Kidney (tissue), 14 donors: ENCODE measurements around the gene MYH7B. TPM values are rescaled to one million over a fixed set of nuclear protein-coding genes. Genes with fewer than 3 reads are reported as not detected.

Experiments
- DNase-seq, 5 donors: peaks; one replicate each; pipeline ENCODE4 v3.0.0-alpha.2; 2013 to 2020
- FAIRE-seq: peaks from 2 replicates; lab custom pipeline; 2012; peaks lifted over from hg19 to GRCh38; lab: Jason Lieb, UNC
- H3K27ac ChIP-seq, 2 donors: one replicate each; pipeline ENCODE4 v1.7.0; 2013; ENCODE audit warnings: low read depth in 2 of 2, low read length in 2 of 2, inconsistent platforms in 1 of 2
- H3K27me3 ChIP-seq: one replicate; pipeline ENCODE4 v1.7.1; 2013; ENCODE audit warnings: low read length, inconsistent platforms; ENCODE audit not compliant: control insufficient read depth, insufficient read depth
- H3K36me3 ChIP-seq, 3 donors: one replicate each; pipeline versions ENCODE4 v1.7.0 to v1.7.1; 2013; ENCODE audit warnings: low read length in 3 of 3, control low read depth in 1 of 3, inconsistent platforms in 1 of 3; ENCODE audit not compliant: insufficient read depth in 3 of 3, control insufficient read depth in 2 of 3
- H3K4me1 ChIP-seq, 3 donors: one replicate each; pipeline versions ENCODE4 v1.7.0 to v1.7.1; 2013; ENCODE audit warnings: low read length in 3 of 3, inconsistent platforms in 1 of 3, low read depth in 1 of 3; ENCODE audit not compliant: control insufficient read depth in 2 of 3, insufficient read depth in 2 of 3
- H3K4me3 ChIP-seq, 3 donors: one replicate each; pipeline versions ENCODE4 v1.7.0 to v1.8.1; 2013; ENCODE audit warnings: low read length in 3 of 3, control low read depth in 1 of 3, inconsistent platforms in 1 of 3
- H3K9ac ChIP-seq, 3 donors: one replicate each; pipeline versions ENCODE4 v1.7.0 to v1.7.1; 2013; ENCODE audit warnings: low read length in 3 of 3, control low read depth in 1 of 3, inconsistent platforms in 1 of 3
- H3K9me3 ChIP-seq, 3 donors: one replicate each; pipeline versions ENCODE4 v1.7.0 to v1.7.1; 2013; ENCODE audit warnings: low read length in 3 of 3, control low read depth in 1 of 3, inconsistent platforms in 1 of 3; ENCODE audit not compliant: control insufficient read depth in 2 of 3, insufficient read depth in 1 of 3
- intact Hi-C: fragments of 100-400 bp; cut with DNase I; formaldehyde crosslinking; loops from one replicate; pipeline ENCODE4 v1.11.1; 2022
- polyA plus RNA-seq: library from polyadenylated mRNA; stranded (reverse); fragments of 350-450 nt; fragmentation: Illumina TruSeq; extraction: RNeasy Lipid Tissue Mini Kit (QIAGEN cat#74804); gene quantifications from one replicate; pipeline ENCODE4 v1.2.3, GENCODE V29; 2014; ENCODE audit warnings: low read depth, low replicate concordance; ENCODE audit not compliant: insufficient read depth
- total RNA-seq: library from RNA; stranded (reverse); fragmentation: NEBNext Ultra II Directional; extraction: Animal tissue kit (Norgen Biotek cat#: 25700); gene quantifications from one replicate; pipeline ENCODE4 v1.2.1, GENCODE V29; 2021
- TF ChIP-seq, protein P1 (sequence below): IDR thresholded peaks from 3 replicates; pipeline ENCODE4 v1.5.1; 2012; ENCODE audit warnings: mild to moderate bottlenecking, moderate library complexity, borderline replicate concordance; ENCODE audit not compliant: insufficient read depth; ENCODE audit errors: extremely low read depth
- donor health status: control.
- donor health status: control.
- donor health status: control.
- donor health status: control.
- donor health status: control.
- donor health status: DM: yes; HTN: yes; CAD: no.
- donor health status: Normal renal cell carcinoma (clear cell type).

Gene MYH7B
- total and polyA plus RNA-seq, 2 donors from 2014 or later, result 0.76 to 3.7 TPM

DNA sequence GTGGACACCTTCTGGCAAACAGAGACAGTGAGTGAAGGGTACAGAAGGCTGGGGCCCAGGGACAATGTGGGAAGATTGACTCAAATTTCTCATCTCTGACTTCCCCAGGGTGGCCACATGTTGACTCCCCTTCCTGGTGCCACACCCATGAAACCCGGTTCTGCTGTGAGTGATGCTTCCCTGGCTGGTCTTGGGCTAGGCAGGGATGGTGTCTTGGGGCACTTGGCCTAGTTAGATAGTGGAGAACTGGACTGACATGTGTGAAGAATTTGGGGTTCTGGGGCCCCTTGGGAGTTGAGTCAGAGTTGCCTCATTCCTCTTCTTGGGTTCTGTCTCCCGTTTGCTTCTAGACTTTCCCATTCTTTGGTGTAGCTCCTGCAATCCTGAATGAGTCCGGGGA, 34.2 kb upstream of the MYH7B start:
- Histone ChIP-seq H3K27me3 (no peaks in the 10 kb centered on the region), H3K9me3 (no peaks in the 10 kb centered on the region), H3K4me1 (peaks cover 0 to 6% (median 0%) of the 10 kb centered on the region in 3 donors), H3K4me3 (no peak overlapping the region), H3K27ac (no peak overlapping the region), H3K9ac (no peak overlapping the region), H3K36me3 (peaks cover 0 to 60% (median 25%) of the 10 kb centered on the region in 3 donors)
- no peak for FAIRE-seq
- DNase-seq, result no peak
- intact Hi-C loops, result no loop called here
- TF ChIP-seq, protein P1, sequence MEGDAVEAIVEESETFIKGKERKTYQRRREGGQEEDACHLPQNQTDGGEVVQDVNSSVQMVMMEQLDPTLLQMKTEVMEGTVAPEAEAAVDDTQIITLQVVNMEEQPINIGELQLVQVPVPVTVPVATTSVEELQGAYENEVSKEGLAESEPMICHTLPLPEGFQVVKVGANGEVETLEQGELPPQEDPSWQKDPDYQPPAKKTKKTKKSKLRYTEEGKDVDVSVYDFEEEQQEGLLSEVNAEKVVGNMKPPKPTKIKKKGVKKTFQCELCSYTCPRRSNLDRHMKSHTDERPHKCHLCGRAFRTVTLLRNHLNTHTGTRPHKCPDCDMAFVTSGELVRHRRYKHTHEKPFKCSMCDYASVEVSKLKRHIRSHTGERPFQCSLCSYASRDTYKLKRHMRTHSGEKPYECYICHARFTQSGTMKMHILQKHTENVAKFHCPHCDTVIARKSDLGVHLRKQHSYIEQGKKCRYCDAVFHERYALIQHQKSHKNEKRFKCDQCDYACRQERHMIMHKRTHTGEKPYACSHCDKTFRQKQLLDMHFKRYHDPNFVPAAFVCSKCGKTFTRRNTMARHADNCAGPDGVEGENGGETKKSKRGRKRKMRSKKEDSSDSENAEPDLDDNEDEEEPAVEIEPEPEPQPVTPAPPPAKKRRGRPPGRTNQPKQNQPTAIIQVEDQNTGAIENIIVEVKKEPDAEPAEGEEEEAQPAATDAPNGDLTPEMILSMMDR, result no peak

DNA sequence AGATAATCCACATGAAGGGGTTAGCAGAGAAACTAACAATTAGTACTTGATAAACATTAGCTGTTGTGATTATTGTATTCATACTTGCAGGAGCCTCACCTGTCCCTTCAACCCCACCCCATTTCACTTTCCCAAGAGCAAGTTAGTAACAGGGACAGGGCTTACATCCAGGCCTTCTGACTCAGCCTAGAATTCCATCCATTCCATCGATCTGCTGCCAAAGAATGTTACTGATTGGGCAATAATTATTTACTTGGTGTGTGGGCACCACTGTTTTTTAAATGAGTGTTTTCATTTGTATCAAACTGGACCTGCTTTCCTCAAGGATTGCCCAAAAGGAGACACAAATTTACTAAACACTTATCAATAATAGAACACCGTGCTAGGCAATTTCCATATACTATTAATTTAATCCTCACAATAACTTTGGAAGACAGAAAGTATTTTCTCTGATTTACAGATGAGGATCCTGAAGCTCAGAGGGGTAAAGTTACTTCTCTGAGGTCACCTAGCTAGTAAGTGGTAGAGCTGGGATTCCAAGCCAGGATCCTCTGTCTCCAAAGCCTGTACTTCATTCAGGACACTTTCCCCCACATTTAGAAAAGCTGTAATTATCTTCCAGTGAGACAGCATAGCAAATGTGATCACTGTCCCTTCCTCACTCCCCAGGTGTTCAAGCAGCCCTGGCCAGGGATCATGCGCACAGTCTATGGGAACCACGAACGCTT, 32.9 kb upstream of the MYH7B start:
- no peak for DNase-seq
- Histone ChIP-seq H3K36me3 (peaks cover 0 to 72% (median 35%) of the 10 kb centered on the region in 3 donors), H3K9ac (no peak overlapping the region), H3K27me3 (no peaks in the 10 kb centered on the region), H3K4me3 (no peak overlapping the region), H3K9me3 (no peaks in the 10 kb centered on the region), H3K4me1 (peaks cover 0 to 6% (median 0%) of the 10 kb centered on the region in 3 donors), H3K27ac (no peak overlapping the region)
- TF ChIP-seq, protein P1, result no peak
- no peak for FAIRE-seq
- intact Hi-C loops, result no loop called here

DNA sequence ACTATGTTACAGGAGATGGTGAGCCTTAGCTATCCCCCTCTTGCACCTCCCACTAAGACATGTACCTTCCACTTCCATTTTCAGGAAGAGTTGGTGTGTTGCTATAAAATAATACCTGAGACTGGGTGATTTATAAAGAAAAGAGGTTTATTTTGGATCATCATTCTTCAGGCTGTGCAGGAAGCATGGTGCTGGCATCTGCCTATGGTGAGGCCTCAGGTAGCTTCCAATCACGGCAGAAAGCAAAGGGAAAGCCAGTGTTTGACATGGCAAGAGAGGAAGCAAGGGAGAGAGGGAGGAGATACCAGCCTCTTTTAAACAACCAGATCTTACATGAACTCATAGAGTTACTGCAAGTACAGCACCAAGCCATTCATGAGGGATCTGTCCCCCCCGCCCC, 32.3 kb upstream of the MYH7B start:
- TF ChIP-seq, protein P1, result no peak
- DNase-seq (no peak), FAIRE-seq (no peak)
- Histone ChIP-seq H3K36me3 (peaks cover 0 to 71% (median 35%) of the 10 kb centered on the region in 3 donors), H3K27me3 (no peaks in the 10 kb centered on the region), H3K9ac (no peak overlapping the region), H3K9me3 (no peaks in the 10 kb centered on the region), H3K4me3 (no peak overlapping the region), H3K27ac (no peak overlapping the region), H3K4me1 (peaks cover 0 to 6% (median 0%) of the 10 kb centered on the region in 3 donors)
- intact Hi-C loops, result no loop called here

DNA sequence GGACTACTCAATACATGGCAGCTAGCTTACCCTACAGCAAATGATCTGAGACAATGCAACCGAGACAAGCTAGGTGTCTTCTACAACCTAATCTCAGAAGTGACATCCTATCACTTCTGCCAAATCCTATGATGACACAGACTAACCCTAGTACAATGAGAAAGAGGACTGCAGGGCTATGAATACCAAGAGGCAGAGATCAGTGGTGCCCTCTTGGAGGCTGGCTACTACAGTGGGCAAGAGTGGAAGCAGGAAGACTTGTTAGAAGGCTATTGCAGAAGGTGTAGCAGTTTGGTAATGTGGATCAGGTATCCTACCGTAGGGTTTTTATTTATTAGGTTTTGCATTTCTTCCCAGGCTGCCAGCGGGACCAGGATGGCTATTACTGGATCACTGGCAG, 30.3 kb upstream of the MYH7B start:
- Histone ChIP-seq H3K27me3 (no peaks in the 10 kb centered on the region), H3K4me3 (no peak overlapping the region), H3K36me3 (peaks cover 2 to 71% (median 37%) of the 10 kb centered on the region in 3 donors), H3K27ac (no peak overlapping the region), H3K9me3 (no peaks in the 10 kb centered on the region), H3K4me1 (peaks cover 0 to 6% (median 0%) of the 10 kb centered on the region in 3 donors), H3K9ac (no peak overlapping the region)
- TF ChIP-seq, protein P1, result no peak
- DNase-seq (no peak), FAIRE-seq (no peak)
- intact Hi-C loops, result no loop called here
